DMS114 treated with DMSO at 0.1 percent for 48 hours (cell line): ENCODE results near the gene TCP1.
"Not testable (repeated sequence)": the region's sequence is repeated elsewhere in the genome, so short reads cannot be mapped to it uniquely, and the experiment has no call there.

Experiments
- DNase-seq: peaks from one replicate; lab custom pipeline; 2025; ENCODE audit not compliant: unreplicated experiment; lab: John Stamatoyannopoulos, UW

Gene TCP1

DNA sequence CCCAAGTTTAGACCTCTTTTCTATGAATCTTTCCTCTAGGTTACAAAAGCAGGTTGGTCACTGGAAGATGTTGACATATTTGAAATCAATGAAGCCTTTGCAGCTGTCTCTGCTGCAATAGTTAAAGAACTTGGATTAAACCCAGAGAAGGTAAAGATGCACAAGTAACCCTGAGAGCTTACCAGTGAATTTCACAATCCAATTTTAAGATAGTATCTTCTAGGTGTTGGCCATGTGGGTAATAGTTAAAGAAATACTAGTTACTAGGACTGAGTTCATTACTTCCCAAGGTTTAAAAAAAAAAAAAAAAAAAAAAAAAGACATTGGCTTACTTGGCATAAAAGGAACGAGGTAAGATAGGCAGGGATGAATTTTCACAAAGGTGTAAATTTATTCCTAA is 11.3 kb downstream of the TCP1 start:
- DNase-seq = no peak

DNA sequence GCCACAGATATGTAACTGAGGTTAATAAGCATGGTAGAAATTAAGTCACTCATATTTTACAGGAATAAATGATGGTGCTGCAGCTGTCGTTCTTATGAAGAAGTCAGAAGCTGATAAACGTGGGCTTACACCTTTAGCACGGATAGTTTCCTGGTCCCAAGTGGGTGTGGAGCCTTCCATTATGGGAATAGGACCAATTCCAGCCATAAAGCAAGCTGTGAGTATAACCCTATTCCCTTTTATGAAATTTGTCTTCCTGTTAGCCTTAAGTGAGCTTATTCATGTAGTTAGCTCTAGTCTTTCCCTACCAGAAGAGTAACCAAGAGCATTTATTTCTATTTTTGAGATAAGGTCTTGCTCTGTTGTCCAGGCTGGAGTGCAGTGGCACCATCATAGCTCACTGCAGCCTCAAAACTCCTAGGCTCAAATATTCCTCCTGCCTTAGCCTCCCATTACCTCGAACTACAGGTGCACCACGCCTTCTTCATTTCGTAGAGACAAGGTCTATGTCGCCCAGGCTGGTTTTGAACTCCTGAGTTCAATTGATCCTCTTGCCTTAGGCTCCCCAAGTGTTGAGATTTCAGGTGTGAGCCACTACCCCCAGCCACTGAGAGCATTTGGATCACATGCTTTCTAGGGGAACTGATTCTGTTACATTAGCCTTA is 12.0 kb downstream of the TCP1 start:
- no peak for DNase-seq

DNA sequence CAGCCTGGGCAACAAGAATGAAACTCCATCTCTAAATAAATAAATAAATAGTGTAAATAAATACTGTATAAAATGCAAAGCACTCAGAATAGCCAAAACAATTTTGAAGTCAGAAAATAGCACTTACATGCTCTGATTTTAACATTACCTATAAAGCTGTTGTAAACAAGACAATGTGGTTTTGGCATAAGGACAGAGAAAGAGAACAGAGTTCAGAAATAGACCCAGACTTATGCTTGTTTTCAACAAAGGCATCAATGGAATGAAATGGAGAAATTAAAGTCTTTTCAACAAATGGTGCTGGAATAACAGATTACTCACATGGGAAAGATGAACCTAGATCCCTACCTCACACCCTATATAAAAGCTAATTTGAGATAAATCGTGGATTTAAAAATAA is 17.2 kb downstream of the TCP1 start:
- DNase-seq = no peak

DNA sequence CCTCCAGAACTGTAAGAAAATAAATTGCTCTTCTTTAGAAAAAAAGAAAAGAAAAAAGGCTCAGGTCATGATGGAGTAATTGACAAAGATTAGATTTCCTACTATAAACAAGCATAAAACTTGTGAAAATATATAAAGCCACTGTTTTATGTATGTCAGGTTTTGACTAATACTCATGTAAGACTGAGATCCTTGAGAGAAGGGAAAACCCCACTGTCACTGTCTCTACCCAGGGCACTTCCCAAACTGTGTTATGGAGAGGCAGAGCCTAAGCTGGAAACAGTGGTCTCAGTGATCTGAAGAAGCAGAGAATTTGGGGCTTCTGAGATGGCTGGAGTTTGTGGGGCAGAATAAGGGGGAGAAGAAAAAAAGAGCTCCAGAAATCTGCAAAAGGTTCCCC is 19.9 kb downstream of the TCP1 start:
- DNase-seq = no peak

DNA sequence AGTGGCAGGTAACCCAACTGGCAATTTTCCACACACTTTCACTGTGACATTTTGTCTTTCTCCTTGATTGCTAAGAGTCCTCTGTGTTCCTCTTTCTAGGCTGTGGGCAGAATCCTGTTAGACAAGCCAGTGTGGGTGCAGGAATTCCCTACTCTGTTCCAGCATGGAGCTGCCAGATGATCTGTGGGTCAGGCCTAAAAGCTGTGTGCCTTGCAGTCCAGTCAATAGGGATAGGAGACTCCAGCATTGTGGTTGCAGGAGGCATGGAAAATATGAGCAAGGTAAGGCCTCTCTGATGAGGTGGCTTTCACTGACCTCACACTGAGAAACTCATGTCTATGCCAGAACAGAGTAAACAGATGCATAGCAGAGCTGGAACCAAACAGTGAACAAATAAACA is 22.5 kb downstream of the TCP1 start:
- DNase-seq = no peak

DNA sequence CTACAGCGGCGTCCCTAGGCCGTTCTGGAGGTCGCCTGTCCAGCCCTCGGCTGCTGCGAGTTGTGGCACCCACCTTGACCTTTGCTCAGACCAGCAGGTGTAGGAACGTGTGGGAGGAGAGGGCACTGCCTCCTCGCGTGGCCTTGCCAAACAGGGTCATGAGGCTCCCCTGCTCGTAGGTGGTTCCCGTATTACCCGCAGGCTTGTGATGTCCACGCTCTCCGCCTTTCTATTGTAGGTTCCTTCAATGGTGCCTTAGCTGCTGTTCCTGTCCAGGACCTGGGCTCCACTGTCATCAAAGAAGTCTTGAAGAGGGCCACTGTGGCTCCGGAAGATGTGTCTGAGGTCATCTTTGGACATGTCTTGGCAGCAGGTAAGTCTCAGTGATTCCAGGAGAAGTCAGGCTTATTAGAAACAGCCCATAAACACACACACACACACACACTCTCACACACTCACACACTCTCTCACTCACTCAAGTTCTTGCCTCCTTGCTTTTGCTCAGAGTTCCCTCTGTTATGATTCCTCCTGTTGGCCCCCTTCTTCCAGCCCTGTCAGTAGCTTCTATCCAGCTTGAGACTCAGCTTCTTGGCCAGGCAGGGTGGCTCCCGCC is 26.6 kb downstream of the TCP1 start:
- no peak for DNase-seq

DNA sequence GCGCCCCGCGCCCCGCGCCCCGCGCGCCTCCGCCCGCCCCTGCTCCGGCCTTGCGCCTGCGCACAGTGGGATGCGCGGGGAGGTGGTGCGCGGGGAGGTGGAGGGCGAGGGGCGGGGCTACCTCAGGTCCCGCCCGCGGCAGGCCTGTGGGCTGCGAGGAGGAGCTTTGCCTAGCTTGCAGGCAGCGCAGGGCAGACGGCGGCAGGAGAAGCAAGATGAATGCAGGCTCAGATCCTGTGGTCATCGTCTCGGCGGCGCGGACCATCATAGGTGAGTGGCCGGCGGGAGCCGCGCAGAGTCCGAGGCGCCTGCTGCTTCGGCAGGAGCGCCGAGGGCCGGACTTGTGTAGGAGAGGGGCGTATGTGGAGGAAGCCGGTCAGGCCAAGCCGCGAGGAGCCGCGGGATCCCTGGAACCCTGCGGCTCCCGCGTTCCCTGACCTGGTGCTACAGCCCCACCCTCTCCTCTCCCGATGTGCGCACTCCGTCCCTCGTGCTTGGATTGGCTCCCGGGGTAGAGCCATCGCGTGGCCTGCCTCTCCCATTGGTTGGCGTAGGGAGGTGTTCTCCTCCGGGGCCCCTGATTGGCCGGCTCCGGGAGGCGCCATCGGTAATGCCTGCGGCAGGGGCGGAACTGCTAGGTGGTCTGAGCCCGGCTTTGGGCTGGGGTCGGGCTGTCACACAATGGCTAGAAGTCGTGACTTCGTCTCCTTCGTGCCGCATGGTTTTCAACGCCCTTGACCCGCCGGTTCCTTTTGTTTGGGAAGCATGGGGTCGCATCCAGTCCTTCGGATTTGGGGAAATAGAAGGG is 27.3 kb downstream of the TCP1 start, which contains the start of gene ACAT2:
Gene ACAT2, plus strand, starts transcription at position 173 of the 808 bp plus-strand sequence. Its CDS starts 43 bp downstream, at position 216.
- DNase-seq = peak; percentile 82

DNA sequence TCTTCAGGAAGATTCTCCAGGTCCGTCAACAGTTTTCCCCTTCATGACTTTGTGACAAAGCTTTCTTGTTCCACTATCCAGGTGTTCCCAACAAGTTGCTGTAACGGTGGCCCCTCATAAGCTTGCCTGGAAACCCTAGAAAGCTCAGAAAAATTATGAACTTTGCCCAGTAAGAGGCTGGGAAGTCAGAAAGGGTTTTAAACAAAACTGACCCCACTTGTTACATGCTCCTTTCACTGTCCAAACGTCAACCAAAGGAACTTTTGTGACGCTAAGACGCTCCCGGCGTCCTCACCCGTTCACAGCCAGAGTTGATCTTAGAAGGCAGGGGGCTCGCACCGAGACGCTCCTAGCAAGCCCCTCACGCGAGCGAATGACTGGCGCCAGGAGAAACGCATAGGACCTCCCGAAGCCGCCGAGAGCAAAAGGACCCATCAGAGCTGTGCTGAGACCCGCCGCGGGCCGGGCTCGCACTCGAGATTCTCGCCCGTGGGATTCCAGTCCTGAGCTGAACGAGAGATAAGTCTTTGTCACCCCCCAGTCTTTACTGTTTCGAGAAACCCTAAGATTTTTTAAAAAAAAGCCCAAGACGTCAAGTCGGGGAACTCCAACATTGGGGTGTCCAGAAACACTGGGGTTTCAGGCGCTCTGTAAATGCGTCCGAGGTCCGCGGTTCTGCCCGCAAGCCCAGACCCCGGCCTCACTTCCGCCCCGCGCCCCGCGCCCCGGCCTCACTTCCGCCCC is 28.1 kb downstream of the TCP1 start:
- no peak for DNase-seq

DNA sequence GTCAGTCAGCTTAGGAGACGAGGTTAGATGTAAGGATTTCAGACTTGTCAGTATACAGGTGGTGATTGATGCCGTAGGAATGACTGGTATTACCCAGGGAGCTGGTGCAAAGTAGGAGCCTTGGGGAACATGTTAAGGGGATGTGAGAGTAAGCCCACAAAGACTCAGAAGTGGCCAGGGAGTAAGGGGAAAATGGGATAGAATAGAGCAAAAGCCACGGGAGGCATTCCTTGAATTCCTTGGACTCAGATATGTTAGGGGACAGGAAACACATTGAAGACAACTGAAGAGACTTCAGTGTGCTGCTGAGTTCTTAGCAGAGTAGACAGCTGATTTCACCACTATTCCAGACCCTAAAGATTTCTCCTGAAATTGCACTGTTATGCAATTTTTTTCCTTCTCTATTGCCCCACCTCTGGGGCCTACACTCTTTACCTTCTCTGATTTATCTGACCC is 28.8 kb downstream of the TCP1 start:
- DNase-seq = no peak

DNA sequence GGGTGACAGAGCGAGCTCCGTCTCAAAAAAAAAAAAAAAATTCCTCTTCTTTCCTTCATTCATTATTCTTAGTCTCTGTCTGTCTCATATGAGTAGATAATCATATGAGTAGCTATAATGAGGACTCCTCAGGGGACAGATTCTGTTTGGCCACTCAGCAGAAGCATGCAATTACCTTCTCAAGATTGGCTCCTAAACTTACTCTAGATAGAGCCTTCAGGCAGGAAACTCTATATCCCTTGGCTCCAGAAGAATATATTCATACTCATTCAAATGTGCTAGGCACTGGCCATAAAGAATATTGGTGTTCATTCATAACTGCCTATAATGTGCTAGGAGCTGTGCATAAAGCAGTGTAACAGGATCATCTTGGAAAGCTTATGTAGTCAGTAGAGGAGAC is 29.8 kb downstream of the TCP1 start:
- DNase-seq = no peak

DNA sequence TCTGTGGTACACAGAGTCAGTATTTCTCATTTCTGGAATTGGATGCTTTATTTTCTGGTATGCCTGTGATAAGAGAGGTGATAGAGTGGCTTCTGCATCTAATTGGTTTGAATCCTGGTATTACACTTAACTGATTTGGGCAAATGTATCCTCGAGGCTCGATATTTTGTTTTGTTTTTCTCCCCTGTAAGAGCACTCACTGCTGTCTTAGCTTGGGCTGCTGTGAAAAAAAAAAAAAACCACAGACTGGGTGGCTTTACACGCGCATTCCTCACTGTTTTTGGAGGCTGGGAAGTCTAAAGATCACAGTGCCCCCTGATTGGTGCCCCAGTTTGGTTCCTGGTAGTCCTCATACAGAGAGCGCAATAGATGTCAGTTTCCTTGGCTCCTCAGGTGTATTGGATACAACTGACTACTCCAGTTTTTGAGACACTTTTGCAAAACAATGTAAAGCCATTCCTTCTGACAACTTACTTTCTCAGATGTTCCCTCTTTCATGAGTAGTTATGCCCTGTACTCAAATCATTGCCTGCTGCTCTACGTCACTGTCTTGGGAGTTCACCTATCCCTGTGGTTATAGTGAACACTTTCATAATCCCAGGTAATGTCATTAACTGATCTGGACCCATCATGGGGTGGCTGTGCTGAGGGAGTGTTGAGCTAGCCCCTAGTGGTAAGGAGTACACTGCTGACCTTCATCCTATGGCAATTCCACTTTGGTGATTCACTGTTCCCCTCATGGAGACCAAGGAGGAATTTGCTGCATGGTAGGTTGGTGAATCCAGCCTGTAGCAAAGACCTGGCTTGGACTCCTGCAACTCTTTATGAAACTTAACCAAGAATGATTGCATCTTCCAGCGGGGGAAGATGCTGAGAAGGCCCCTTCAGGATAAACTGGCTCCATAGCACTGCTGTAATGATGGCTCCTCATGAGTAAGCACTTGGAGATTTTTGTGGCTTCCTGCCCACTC is 31.1 kb downstream of the TCP1 start:
- no peak for DNase-seq

DNA sequence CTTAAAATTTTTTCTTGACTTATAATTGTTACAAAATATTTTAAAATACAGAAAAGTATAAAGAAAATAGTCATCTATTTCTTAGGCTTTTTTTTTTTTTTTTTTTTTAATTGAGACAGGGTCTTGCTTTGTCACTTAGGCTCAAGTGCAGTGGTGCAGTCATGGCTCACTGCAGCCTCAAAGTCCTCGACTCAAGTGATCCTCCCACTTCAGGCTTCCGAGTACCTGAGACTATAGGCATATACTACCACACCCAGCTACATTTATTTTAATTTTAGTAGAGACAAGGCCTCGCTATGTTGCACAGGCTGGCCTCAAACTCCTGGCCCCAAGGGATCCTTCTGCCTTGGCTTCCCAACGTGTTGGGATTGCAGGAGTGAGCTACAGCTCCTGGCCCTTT is 32.9 kb downstream of the TCP1 start:
- DNase-seq = no peak

DNA sequence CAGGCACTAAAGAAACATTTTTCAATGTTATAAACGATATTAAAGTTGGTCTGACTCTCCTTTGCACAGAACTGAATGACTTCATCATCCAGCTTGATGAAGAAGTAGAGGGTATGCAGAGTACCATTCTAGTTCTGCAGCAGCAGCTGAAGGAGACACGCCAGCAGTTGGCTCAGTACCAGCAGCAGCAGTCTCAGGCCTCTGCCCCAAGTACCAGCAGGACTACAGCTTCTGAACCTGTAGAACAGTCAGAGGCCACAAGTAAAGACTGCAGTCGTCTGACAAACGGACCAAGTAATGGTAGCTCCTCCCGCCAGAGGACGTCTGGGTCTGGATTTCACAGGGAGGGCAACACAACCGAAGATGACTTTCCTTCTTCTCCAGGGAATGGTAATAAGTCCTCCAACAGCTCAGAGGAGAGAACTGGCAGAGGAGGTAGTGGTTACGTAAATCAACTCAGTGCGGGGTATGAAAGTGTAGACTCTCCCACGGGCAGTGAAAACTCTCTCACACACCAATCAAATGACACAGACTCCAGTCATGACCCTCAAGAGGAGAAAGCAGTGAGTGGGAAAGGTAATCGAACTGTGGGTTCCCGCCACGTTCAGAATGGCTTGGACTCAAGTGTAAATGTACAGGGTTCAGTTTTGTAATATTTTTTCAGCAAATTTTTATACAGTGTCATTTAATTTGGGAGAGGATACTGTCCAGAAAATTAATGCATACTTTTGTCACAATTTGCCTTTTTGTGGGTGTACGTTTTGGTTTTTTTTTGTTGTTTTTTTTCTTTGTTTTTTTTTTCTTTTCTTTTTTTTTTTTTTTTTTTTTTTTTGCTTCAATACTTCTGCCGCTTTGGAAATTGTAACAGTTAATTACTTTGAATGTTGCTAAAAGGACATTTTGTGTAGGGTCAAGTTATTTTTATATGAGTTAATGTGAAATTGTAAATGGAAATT is 34.2 kb downstream of the TCP1 start:
- DNase-seq = no peak

DNA sequence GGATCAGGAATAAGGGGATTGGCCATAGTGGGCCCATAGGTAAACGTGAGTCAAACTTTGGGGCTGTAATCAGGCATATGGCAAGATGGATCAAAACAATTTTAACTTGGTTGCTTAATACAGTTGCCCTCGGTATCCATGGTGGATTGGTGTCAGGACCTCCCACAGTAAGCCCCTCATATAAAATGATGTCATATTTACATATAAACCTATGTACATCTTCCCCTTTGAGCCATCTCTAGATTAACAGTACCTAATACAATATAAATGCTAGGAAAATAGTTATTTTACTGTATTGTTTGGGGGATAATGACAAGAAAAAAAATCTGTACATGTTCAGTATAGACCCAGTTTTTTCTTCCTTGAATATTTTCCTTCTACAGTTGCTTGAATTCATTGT is 35.0 kb downstream of the TCP1 start:
- no peak for DNase-seq

DNA sequence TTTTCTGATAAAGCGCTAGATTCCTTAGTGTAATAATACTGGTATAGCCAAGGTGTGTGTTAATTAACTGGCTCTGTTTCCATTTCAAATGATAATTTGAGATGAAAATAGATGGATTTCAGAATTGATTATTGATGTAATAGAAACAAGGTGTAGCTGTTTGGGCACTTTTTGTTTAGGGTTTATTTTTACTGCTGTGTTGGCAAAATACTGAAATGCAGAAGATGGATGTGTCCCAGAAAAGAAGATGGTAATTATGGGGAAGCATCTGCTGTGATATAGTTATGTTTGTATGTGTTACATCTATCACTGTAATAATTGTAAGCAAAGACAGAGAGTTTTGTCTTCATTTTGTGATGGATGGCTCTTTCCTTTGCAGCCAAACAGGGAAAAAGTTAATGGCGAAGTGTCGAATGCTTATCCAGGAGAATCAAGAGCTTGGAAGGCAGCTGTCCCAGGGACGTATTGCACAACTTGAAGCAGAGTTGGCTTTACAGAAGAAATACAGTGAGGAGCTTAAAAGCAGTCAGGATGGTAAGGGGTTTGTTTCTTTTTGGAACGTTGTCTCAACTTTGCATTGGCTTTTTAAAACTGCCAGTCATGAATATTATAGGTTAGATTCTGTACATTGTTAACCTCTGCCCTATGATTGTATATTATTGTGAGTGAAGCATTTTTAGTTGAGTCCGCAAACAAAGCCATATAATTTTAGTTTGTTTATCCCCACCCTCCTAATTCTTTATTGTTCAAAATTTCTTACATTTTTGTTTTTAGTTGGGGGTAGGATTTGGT is 36.1 kb downstream of the TCP1 start:
- DNase-seq = no peak

DNA sequence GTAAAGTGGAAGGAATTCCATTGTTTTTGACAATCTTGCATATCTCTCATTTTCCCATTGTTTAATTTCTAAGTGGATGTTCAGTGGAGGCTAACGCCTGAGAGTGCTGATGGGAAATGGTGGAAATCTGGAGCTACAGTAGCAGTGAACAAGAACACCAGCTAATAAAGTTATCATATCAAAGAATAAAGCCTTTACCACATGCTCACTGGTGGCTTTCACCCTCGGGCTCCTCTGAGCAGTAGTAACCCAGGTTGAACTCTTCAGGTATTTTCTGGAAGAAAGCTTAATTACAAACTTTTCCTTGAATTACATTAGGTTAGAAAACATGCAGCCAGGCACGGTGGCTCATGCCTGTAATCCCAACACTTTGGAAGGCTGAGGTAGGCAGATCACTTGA is 38.0 kb downstream of the TCP1 start:
- no peak for DNase-seq

DNA sequence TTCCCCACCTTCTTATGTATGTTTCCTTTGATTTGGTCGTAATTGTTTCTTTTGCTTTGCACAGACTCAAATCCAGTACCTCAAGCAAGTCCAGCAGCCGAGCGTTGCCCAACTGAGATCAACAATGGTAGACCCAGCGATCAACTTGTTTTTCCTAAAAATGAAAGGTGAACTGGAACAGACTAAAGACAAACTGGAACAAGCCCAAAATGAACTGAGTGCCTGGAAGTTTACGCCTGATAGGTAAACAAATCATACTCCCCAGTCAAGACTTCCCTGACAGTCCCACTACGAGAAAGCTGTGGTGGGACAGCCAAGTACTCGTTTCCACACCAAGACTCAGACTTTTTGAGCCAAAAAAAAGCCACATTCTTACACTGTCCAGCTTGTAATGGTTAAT is 41.3 kb downstream of the TCP1 start:
- not testable (repeated sequence) for DNase-seq

DNA sequence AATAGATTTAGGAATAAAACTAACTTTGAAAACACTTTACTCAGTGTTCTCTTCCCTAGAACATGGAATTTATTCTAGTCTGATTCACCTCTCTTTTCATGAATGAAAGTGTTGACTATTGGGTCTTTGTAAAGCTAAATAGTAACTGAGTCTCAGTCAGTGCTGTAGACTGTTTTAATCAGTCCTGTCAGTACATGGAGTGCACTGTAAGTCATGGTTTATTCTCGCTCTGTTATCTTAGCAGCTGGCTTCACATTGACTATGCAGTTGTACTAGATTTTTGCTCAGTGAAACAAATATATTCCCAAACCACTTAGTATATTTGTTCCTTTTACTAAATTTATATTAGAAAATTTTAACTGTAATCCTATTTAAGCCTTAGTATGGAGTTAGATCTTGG is 42.6 kb downstream of the TCP1 start:
- DNase-seq = no peak
